GM12878 (cell line): ENCODE measurements around the gene RIT2. TPM values are rescaled to one million over a fixed set of nuclear protein-coding genes. Genes with fewer than 3 reads are reported as not detected.

Experiments
- ATAC-seq: fragments of 200-7000 bp; cut with Tn5 transposase; 3 replicates; pipeline ENCODE4 v1.9.1; 2020; ENCODE audit warnings: mild to moderate bottlenecking, moderate library complexity
- BruUV-seq: library from RNA; stranded (reverse); fragments of 400-500 nt; replicated peaks from 2 replicates; lab custom pipeline; 2021; lab: Mats Ljungman, UMichigan
- CTCF ChIA-PET: fragments of 300-600 bp; sonication (Branson Sonifier 250); formaldehyde crosslinking; extraction: SDS; loops from one replicate; lab custom pipeline; 2021; ENCODE audit warnings: inconsistent platforms; lab: Yijun Ruan, JAX
- POLR2A ChIA-PET: fragments of 350-600 bp; formaldehyde crosslinking; extraction: SDS; loops from one replicate; lab custom pipeline; 2021; ENCODE audit warnings: inconsistent platforms; lab: Charles Lee
- RAD21 ChIA-PET: fragments of 300-600 bp; sonication (Branson Sonifier 250); formaldehyde crosslinking; loops from one replicate; lab custom pipeline; 2023; ENCODE audit warnings: antibody characterized with exemption; ENCODE audit not compliant: unreplicated experiment; lab: Charles Lee
- SMC1A ChIA-PET: fragments of 300-600 bp; sonication (Branson Sonifier 250); formaldehyde crosslinking; loops from one replicate; lab custom pipeline; 2023; ENCODE audit not compliant: unreplicated experiment, uncharacterized antibody; lab: Charles Lee
- DNase-seq: peaks from one replicate; pipeline ENCODE4 v3.0.0-alpha.2; 2011; ENCODE audit warnings: low read depth, low spot score
- FAIRE-seq: peaks from 3 replicates; lab custom pipeline; 2011; peaks lifted over from hg19 to GRCh38; lab: Jason Lieb, UNC
- H2AFZ ChIP-seq: 2 replicates; pipeline ENCODE4 v1.6.0; 2011; ENCODE audit warnings: low read depth, low read length, control low read depth; ENCODE audit not compliant: control insufficient read depth
- H3K27ac ChIP-seq: 2 replicates; pipeline ENCODE4 v1.5.1; 2011; ENCODE audit warnings: control low read depth; ENCODE audit not compliant: control insufficient read depth, insufficient read depth
- H3K27me3 ChIP-seq, 2 experiments: replicated peaks in 1 of 2; 2 replicates each; pipeline versions ENCODE4 v1.6.0 to v1.6.1; 2011; ENCODE audit warnings: low read length in 1 of 2; ENCODE audit not compliant: control insufficient read depth in 2 of 2, insufficient read depth in 2 of 2
- H3K36me3 ChIP-seq, 2 experiments: 2 replicates each; pipeline ENCODE4 v1.5.1; 2011; ENCODE audit warnings: low read length in 1 of 2; ENCODE audit not compliant: control insufficient read depth in 2 of 2, insufficient read depth in 2 of 2
- H3K4me1 ChIP-seq: 2 replicates; pipeline ENCODE4 v1.6.1; 2011; ENCODE audit warnings: mild to moderate bottlenecking, low read length, moderate library complexity, mixed read lengths; ENCODE audit not compliant: control insufficient read depth, insufficient read depth
- H3K4me2 ChIP-seq: 2 replicates; pipeline ENCODE4 v1.6.0; 2011; ENCODE audit warnings: control low read depth; ENCODE audit not compliant: control insufficient read depth, insufficient read depth
- H3K4me3 ChIP-seq: fragments of 200-600 bp; sonication (generic); 2 replicates; pipeline ENCODE4 v1.5.1; 2016
- H3K79me2 ChIP-seq: 2 replicates; pipeline ENCODE4 v1.6.0; 2011; ENCODE audit warnings: low read length; ENCODE audit not compliant: control insufficient read depth, insufficient read depth
- H3K9ac ChIP-seq: 2 replicates; pipeline ENCODE4 v1.8.0; 2011; ENCODE audit warnings: low read length, control low read depth, mixed read lengths; ENCODE audit not compliant: control insufficient read depth, insufficient read depth
- H3K9me3 ChIP-seq: replicated peaks from 3 replicates; pipeline ENCODE4 v1.5.1; 2011; ENCODE audit warnings: mild to moderate bottlenecking, low read length; ENCODE audit not compliant: control insufficient read depth, insufficient read depth
- H4K20me1 ChIP-seq: 2 replicates; pipeline ENCODE4 v1.6.0; 2011; ENCODE audit not compliant: control insufficient read depth, insufficient read depth
- CHD1 ChIP-seq: IDR thresholded peaks from 2 replicates; pipeline ENCODE4 v1.6.1; 2012; ENCODE audit warnings: low read depth, low read length, improper control_type of control experiment
- CREB1 ChIP-seq: IDR thresholded peaks from 2 replicates; pipeline ENCODE4 v1.6.1; 2012; ENCODE audit warnings: low read depth, mild to moderate bottlenecking, inconsistent platforms
- DPF2 ChIP-seq: fragments of 450-650 bp; IDR thresholded peaks from 2 replicates; pipeline ENCODE4 v1.6.1; 2017; ENCODE audit warnings: mild to moderate bottlenecking
- SMC3 ChIP-seq: IDR thresholded peaks from 2 replicates; pipeline ENCODE4 v1.6.1; 2011; ENCODE audit warnings: low read length, improper control_type of control experiment, borderline replicate concordance
- YY1 ChIP-seq: IDR thresholded peaks from 2 replicates; pipeline ENCODE4 v1.6.1; 2011; ENCODE audit warnings: low read depth, mild to moderate bottlenecking, low read length
- ZNF384 ChIP-seq: IDR thresholded peaks from 2 replicates; pipeline ENCODE4 v1.6.1; 2012; ENCODE audit warnings: low read depth, mild to moderate bottlenecking, low read length, improper control_type of control experiment, borderline replicate concordance
- WGBS: methylation state at CpG from one replicate; pipeline ENCODE4 v1.1.6; 2016; ENCODE audit warnings: low lambda C conversion rate; ENCODE audit not compliant: insufficient replicate concordance, insufficient coverage; ENCODE audit errors: missing lambda C conversion rate; 5-methylcytosine and 5-hydroxymethylcytosine counted together
- in situ Hi-C: fragments of 300-500 bp; cut with MboI; formaldehyde crosslinking; loops from 9 replicates; pipeline ENCODE4 v1.14.3; 2018; ENCODE audit warnings: mixed read lengths
- intact Hi-C: fragments of 100-400 bp; cut with micrococcal nuclease; formaldehyde crosslinking; loops from one replicate; pipeline ENCODE4 v1.14.2; 2022; ENCODE audit not compliant: unreplicated experiment
- polyA plus RNA-seq, 11 experiments: library from polyadenylated mRNA; depleted of rRNA in 4 of 11; unstranded in 6 of 11; stranded (reverse) in 5 of 11; fragments of >200 nt; fragmentation: Nextera tagmentation in 4 of 11; fragmentation: Illumina TruSeq in 1 of 11; extraction: Ambion mirVana in 4 of 11; extraction: Trizol in 1 of 11; gene quantifications; 1 replicate in 1 of 11; 2 replicates in 10 of 11; pipeline versions ENCODE4 v1.2.1 to v1.2.3, GENCODE V29; 2011 to 2016; ENCODE audit warnings: inconsistent platforms in 2 of 11, missing spikeins in 2 of 11, low read depth in 1 of 11
- total RNA-seq, 4 experiments: library from RNA; depleted of rRNA in 3 of 4; stranded (reverse); fragments of >200 nt in 3 of 4; fragmentation: Illumina TruSeq in 1 of 4; extraction: Trizol in 1 of 4; gene quantifications; 2 replicates each; pipeline versions ENCODE4 v1.2.1 to v1.2.3, GENCODE V29; 2013 to 2021
- TF ChIP-seq, protein P1 (sequence below): IDR thresholded peaks from 2 replicates; pipeline ENCODE4 v1.6.1; 2012; ENCODE audit warnings: mild to moderate bottlenecking, low read depth, low read length
- TF ChIP-seq, protein P2 (sequence below): fragments of 450-650 bp; IDR thresholded peaks from 2 replicates; pipeline ENCODE4 v1.6.1; 2017; ENCODE audit warnings: antibody characterized with exemption, mild to moderate bottlenecking, moderate library complexity
- TF ChIP-seq, protein P3 (sequence below): IDR thresholded peaks from 2 replicates; pipeline ENCODE4 v1.6.1; 2011; ENCODE audit warnings: borderline replicate concordance, low read depth, mild to moderate bottlenecking, moderate library complexity, mixed read lengths, low read length; ENCODE audit not compliant: insufficient read depth; ENCODE audit errors: extremely low read length

RIT2 gene
- total and polyA plus RNA-seq, 10 of the 15 experiments (the other 5 are each of a cell fraction or from before 2014, with no cell fraction given): not detected

- no peaks in the 10 kb centered on the region for H3K4me1 ChIP-seq
- H3K4me2 ChIP-seq: no peak overlapping the region
- intact Hi-C loops: no loop called here
- no peaks in the 10 kb centered on the region for H3K27me3 ChIP-seq
- POLR2A ChIA-PET: no interaction called here
- H3K9me3 ChIP-seq: no peaks in the 10 kb centered on the region
- no peak overlapping the region for H3K4me3 ChIP-seq
- no peak overlapping the region for H3K9ac ChIP-seq
- CTCF ChIA-PET: no interaction called here
- SMC1A ChIA-PET: no interaction called here
- RAD21 ChIA-PET: no interaction called here
- BruUV-seq: no TSS peak
- FAIRE-seq (no peak), ATAC-seq (no peak), DNase-seq (no peak)
- H4K20me1 ChIP-seq: no peaks in the 10 kb centered on the region
- 41% methylated on average over 4 of the region's 4 CpGs for WGBS
- no peak overlapping the region for H3K27ac ChIP-seq
- no peaks in the 10 kb centered on the region for H3K79me2 ChIP-seq
- TF ChIP-seq, protein P1, sequence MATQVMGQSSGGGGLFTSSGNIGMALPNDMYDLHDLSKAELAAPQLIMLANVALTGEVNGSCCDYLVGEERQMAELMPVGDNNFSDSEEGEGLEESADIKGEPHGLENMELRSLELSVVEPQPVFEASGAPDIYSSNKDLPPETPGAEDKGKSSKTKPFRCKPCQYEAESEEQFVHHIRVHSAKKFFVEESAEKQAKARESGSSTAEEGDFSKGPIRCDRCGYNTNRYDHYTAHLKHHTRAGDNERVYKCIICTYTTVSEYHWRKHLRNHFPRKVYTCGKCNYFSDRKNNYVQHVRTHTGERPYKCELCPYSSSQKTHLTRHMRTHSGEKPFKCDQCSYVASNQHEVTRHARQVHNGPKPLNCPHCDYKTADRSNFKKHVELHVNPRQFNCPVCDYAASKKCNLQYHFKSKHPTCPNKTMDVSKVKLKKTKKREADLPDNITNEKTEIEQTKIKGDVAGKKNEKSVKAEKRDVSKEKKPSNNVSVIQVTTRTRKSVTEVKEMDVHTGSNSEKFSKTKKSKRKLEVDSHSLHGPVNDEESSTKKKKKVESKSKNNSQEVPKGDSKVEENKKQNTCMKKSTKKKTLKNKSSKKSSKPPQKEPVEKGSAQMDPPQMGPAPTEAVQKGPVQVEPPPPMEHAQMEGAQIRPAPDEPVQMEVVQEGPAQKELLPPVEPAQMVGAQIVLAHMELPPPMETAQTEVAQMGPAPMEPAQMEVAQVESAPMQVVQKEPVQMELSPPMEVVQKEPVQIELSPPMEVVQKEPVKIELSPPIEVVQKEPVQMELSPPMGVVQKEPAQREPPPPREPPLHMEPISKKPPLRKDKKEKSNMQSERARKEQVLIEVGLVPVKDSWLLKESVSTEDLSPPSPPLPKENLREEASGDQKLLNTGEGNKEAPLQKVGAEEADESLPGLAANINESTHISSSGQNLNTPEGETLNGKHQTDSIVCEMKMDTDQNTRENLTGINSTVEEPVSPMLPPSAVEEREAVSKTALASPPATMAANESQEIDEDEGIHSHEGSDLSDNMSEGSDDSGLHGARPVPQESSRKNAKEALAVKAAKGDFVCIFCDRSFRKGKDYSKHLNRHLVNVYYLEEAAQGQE: no peak
- TF ChIP-seq CREB1 (no peak), SMC3 (no peak), YY1 (no peak), DPF2 (no peak), ZNF384 (no peak), CHD1 (no peak)
- TF ChIP-seq, protein P2, sequence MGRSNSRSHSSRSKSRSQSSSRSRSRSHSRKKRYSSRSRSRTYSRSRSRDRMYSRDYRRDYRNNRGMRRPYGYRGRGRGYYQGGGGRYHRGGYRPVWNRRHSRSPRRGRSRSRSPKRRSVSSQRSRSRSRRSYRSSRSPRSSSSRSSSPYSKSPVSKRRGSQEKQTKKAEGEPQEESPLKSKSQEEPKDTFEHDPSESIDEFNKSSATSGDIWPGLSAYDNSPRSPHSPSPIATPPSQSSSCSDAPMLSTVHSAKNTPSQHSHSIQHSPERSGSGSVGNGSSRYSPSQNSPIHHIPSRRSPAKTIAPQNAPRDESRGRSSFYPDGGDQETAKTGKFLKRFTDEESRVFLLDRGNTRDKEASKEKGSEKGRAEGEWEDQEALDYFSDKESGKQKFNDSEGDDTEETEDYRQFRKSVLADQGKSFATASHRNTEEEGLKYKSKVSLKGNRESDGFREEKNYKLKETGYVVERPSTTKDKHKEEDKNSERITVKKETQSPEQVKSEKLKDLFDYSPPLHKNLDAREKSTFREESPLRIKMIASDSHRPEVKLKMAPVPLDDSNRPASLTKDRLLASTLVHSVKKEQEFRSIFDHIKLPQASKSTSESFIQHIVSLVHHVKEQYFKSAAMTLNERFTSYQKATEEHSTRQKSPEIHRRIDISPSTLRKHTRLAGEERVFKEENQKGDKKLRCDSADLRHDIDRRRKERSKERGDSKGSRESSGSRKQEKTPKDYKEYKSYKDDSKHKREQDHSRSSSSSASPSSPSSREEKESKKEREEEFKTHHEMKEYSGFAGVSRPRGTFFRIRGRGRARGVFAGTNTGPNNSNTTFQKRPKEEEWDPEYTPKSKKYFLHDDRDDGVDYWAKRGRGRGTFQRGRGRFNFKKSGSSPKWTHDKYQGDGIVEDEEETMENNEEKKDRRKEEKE: no peak
- TF ChIP-seq, protein P3, sequence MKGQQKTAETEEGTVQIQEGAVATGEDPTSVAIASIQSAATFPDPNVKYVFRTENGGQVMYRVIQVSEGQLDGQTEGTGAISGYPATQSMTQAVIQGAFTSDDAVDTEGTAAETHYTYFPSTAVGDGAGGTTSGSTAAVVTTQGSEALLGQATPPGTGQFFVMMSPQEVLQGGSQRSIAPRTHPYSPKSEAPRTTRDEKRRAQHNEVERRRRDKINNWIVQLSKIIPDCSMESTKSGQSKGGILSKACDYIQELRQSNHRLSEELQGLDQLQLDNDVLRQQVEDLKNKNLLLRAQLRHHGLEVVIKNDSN: no peak
- no peak overlapping the region for H2AFZ ChIP-seq
- in situ Hi-C loops: no loop called here
- H3K36me3 ChIP-seq: no peaks in the 10 kb centered on the region
Measured at GRCh38 chr18:43108882-43109281, 6.6 kb downstream of the RIT2 start.
